ENCODE measurements around the gene KRT82.

GRCh38 chr12:52362118-52362726 lies 43.9 kb downstream of the KRT82 start:
- TF ChIP-seq, protein P1, sequence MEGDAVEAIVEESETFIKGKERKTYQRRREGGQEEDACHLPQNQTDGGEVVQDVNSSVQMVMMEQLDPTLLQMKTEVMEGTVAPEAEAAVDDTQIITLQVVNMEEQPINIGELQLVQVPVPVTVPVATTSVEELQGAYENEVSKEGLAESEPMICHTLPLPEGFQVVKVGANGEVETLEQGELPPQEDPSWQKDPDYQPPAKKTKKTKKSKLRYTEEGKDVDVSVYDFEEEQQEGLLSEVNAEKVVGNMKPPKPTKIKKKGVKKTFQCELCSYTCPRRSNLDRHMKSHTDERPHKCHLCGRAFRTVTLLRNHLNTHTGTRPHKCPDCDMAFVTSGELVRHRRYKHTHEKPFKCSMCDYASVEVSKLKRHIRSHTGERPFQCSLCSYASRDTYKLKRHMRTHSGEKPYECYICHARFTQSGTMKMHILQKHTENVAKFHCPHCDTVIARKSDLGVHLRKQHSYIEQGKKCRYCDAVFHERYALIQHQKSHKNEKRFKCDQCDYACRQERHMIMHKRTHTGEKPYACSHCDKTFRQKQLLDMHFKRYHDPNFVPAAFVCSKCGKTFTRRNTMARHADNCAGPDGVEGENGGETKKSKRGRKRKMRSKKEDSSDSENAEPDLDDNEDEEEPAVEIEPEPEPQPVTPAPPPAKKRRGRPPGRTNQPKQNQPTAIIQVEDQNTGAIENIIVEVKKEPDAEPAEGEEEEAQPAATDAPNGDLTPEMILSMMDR (IDR thresholded peaks at IDR 0.05; ENCODE audit: low read length), result peak; percentile 50
- no peak for TF ChIP-seq EZH2 (IDR thresholded peaks at IDR 0.05; ENCODE audit: borderline replicate concordance, low read length)

Data from OCI-LY1 (cell line).